HCT116 (cell line): Measurements from ENCODE around the gene GSG1L.

ENCODE experiments used
- EGR1 ChIP-seq: IDR thresholded peaks from 2 replicates; pipeline ENCODE4 v1.6.1; 2012; ENCODE audit warnings: low read depth
- EZH2 ChIP-seq: fragments of 200-600 bp; sonication (generic); IDR thresholded peaks from 2 replicates; pipeline ENCODE4 v1.6.1; 2017; ENCODE audit warnings: antibody characterized with exemption, mixed run types
- EZH2phosphoT487 ChIP-seq: fragments of 200-600 bp; IDR thresholded peaks from 2 replicates; pipeline ENCODE4 v1.6.1; 2018; ENCODE audit warnings: antibody characterized with exemption, borderline replicate concordance
- POLR2A ChIP-seq: IDR thresholded peaks from 2 replicates; pipeline ENCODE4 v1.7.0; 2011; ENCODE audit warnings: borderline replicate concordance; ENCODE audit not compliant: insufficient read depth, insufficient read length; ENCODE audit errors: extremely low read depth
- POLR2AphosphoS5 ChIP-seq: IDR thresholded peaks from 2 replicates; pipeline ENCODE4 v1.6.1; 2011; ENCODE audit warnings: mild to moderate bottlenecking, low read depth, low read length, moderate library complexity
- RAD21 ChIP-seq: IDR thresholded peaks from 2 replicates; pipeline ENCODE4 v1.6.1; 2012; ENCODE audit warnings: low read depth, mild to moderate bottlenecking
- SRF ChIP-seq: IDR thresholded peaks from 2 replicates; pipeline ENCODE4 v1.6.1; 2012; ENCODE audit warnings: low read depth
- ZNF274 ChIP-seq: fragments of 200-500 bp; sonication (Bioruptor generic); IDR thresholded peaks from 2 replicates; pipeline ENCODE4 v1.6.1; 2014; ENCODE audit warnings: mild to moderate bottlenecking, low read depth, low read length, inconsistent platforms
- TF ChIP-seq, protein P1 (sequence below), 3 experiments: fragments of 200-600 bp in 1 of 3; sonication (generic) in 1 of 3; IDR thresholded peaks in 2 of 3; conservative IDR thresholded peaks in 1 of 3; 2 replicates each; pipeline ENCODE4 v1.5.1; 2012 to 2017; ENCODE audit warnings: low read depth in 2 of 3, low read length in 2 of 3, antibody characterized with exemption in 1 of 3, borderline replicate concordance in 1 of 3, control low read depth in 1 of 3, mild to moderate bottlenecking in 1 of 3, mixed read lengths in 1 of 3, mixed run types in 1 of 3, moderate library complexity in 1 of 3; ENCODE audit not compliant: insufficient read depth in 1 of 3
- TF ChIP-seq, protein P2 (sequence below): IDR thresholded peaks from 2 replicates; pipeline ENCODE4 v1.6.1; 2011; ENCODE audit warnings: mild to moderate bottlenecking, low read length, moderate library complexity; ENCODE audit not compliant: insufficient replicate concordance; ENCODE audit errors: extremely low read depth
- TF ChIP-seq, protein P3 (sequence below): IDR thresholded peaks from 2 replicates; pipeline ENCODE4 v1.6.1; 2012

DNA sequence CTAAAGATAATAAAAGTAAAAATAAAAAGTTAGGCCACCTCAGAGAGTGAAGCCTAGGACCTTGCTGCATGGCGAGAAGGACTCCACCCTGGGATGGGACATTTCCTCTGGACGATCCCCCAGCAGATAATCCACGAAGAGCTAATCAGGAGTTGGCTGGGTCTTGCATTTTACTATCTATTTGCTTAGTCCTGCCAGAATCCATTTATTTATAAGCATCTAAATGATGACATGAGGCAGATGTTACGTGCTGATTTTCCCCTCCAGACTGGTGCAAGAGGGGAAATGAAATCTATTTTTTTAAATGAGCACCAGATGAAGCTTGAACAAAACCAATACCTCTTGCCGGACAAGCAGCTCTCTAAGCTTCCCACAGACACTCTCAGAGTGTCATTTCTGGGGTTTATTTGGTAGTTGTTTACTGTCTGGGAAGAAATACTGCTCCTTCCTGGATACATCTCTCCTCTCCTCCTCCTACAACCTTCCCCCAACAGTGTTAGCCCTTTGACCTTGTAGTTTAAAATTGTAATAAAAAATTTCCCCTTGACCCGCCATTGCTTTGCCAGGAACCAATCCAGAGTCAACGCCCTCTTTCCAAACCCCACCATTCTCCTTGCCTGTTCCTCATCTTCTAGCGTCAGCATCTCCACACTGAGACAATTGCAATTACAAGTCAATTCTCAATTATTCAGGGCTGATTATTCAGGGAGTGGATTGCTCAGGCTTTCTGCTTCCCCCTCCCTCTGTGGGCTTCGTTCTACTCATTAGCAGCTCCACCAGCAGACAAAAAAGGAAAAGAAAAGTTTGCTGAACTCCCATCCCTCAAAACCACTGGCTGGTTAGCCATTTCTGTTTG, 63.0 kb downstream of the GSG1L start:
- TF ChIP-seq, protein P1, sequence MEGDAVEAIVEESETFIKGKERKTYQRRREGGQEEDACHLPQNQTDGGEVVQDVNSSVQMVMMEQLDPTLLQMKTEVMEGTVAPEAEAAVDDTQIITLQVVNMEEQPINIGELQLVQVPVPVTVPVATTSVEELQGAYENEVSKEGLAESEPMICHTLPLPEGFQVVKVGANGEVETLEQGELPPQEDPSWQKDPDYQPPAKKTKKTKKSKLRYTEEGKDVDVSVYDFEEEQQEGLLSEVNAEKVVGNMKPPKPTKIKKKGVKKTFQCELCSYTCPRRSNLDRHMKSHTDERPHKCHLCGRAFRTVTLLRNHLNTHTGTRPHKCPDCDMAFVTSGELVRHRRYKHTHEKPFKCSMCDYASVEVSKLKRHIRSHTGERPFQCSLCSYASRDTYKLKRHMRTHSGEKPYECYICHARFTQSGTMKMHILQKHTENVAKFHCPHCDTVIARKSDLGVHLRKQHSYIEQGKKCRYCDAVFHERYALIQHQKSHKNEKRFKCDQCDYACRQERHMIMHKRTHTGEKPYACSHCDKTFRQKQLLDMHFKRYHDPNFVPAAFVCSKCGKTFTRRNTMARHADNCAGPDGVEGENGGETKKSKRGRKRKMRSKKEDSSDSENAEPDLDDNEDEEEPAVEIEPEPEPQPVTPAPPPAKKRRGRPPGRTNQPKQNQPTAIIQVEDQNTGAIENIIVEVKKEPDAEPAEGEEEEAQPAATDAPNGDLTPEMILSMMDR (IDR thresholded peaks at IDR 0.05 in 2 of 3, conservative IDR thresholded peaks at IDR 0.05 in 1 of 3; ENCODE audit: borderline replicate concordance in 1 of 3, insufficient read depth in 1 of 3, low read depth in 2 of 3, low read length in 2 of 3), result no peak
- TF ChIP-seq, protein P2, sequence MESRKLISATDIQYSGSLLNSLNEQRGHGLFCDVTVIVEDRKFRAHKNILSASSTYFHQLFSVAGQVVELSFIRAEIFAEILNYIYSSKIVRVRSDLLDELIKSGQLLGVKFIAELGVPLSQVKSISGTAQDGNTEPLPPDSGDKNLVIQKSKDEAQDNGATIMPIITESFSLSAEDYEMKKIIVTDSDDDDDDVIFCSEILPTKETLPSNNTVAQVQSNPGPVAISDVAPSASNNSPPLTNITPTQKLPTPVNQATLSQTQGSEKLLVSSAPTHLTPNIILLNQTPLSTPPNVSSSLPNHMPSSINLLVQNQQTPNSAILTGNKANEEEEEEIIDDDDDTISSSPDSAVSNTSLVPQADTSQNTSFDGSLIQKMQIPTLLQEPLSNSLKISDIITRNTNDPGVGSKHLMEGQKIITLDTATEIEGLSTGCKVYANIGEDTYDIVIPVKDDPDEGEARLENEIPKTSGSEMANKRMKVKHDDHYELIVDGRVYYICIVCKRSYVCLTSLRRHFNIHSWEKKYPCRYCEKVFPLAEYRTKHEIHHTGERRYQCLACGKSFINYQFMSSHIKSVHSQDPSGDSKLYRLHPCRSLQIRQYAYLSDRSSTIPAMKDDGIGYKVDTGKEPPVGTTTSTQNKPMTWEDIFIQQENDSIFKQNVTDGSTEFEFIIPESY, result no peak
- TF ChIP-seq EZH2phosphoT487 (no peak), ZNF274 (no peak), SRF (no peak), EGR1 (no peak), EZH2 (no peak), POLR2A (no peak), POLR2AphosphoS5 (no peak), RAD21 (no peak)
- TF ChIP-seq, protein P3, sequence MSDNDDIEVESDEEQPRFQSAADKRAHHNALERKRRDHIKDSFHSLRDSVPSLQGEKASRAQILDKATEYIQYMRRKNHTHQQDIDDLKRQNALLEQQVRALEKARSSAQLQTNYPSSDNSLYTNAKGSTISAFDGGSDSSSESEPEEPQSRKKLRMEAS, result no peak
